HepG2 (cell line): ENCODE data around the gene FAM53C. TPM values are rescaled to one million over a fixed set of nuclear protein-coding genes. Genes with fewer than 3 reads are reported as not detected.

ENCODE experiments used
- ARID5B ChIP-seq: IDR thresholded peaks from 2 replicates; pipeline ENCODE4 v1.4.0; 2020; ENCODE audit warnings: mild to moderate bottlenecking, missing genetic modification reagents
- BATF2 ChIP-seq: sonication (generic); formaldehyde crosslinking; IDR thresholded peaks from 2 replicates; pipeline ENCODE4 v1.8.0; 2022; ENCODE audit warnings: mild to moderate bottlenecking, missing genetic modification reagents, moderate library complexity
- HNF1B ChIP-seq: sonication (generic); formaldehyde crosslinking; IDR thresholded peaks from 2 replicates; pipeline ENCODE4 v1.5.1; 2020; ENCODE audit warnings: mild to moderate bottlenecking, moderate library complexity, missing genetic modification reagents
- MEF2D ChIP-seq: sonication (generic); formaldehyde crosslinking; IDR thresholded peaks from 2 replicates; pipeline ENCODE4 v1.5.1; 2020; ENCODE audit warnings: mild to moderate bottlenecking, missing genetic modification reagents
- ONECUT2 ChIP-seq: sonication (generic); formaldehyde crosslinking; IDR thresholded peaks from 2 replicates; pipeline ENCODE4 v1.4.0; 2020; ENCODE audit warnings: missing genetic modification reagents
- PLSCR1 ChIP-seq: sonication (generic); formaldehyde crosslinking; IDR thresholded peaks from 2 replicates; pipeline ENCODE4 v1.5.0; 2020; ENCODE audit warnings: missing genetic modification reagents, mild to moderate bottlenecking, borderline replicate concordance
- ZBTB20 ChIP-seq: sonication (generic); formaldehyde crosslinking; IDR thresholded peaks from 2 replicates; pipeline ENCODE4 v1.8.1; 2023; ENCODE audit warnings: missing genetic modification reagents, low read depth, mild to moderate bottlenecking, borderline replicate concordance
- ZBTB25 ChIP-seq: IDR thresholded peaks from 2 replicates; pipeline ENCODE4 v1.6.1; 2018; ENCODE audit warnings: missing genetic modification reagents
- ZBTB3 ChIP-seq: sonication (generic); formaldehyde crosslinking; IDR thresholded peaks from 2 replicates; pipeline ENCODE4 v1.4.0; 2020; ENCODE audit warnings: low read depth, mild to moderate bottlenecking, moderate library complexity, missing genetic modification reagents, borderline replicate concordance
- ZFP36L2 ChIP-seq: sonication (generic); formaldehyde crosslinking; IDR thresholded peaks from 2 replicates; pipeline ENCODE4 v1.4.0; 2020; ENCODE audit warnings: missing genetic modification reagents
- polyA plus RNA-seq, 8 experiments: library from polyadenylated mRNA; depleted of rRNA in 3 of 8; stranded (reverse) in 7 of 8; unstranded in 1 of 8; fragments of >200 nt; fragmentation: Illumina TruSeq in 4 of 8; extraction: Trizol in 4 of 8; gene quantifications; 2 replicates each; pipeline versions ENCODE4 v1.2.1 to v1.2.3, GENCODE V29; 2011 to 2016; ENCODE audit warnings: low read depth in 4 of 8, missing spikeins in 1 of 8, mixed read lengths in 1 of 8; ENCODE audit not compliant: insufficient read depth in 1 of 8
- total RNA-seq, 5 experiments: library from RNA; depleted of rRNA; stranded (reverse); fragments of >200 nt; fragmentation: Illumina TruSeq; extraction: Trizol; gene quantifications; 2 replicates each; pipeline ENCODE4 v1.2.3, GENCODE V29; 2016; ENCODE audit warnings: low read depth in 1 of 5
- TF ChIP-seq, protein P1 (sequence below): sonication (generic); formaldehyde crosslinking; IDR thresholded peaks from 2 replicates; pipeline ENCODE4 v1.5.1; 2020; ENCODE audit warnings: missing genetic modification reagents, mild to moderate bottlenecking, borderline replicate concordance

FAM53C gene
- total and polyA plus RNA-seq, 2 of the 13 experiments (the other 11 are each of a cell fraction or from before 2014, with no cell fraction given): 26.9 to 30.1 TPM

DNA sequence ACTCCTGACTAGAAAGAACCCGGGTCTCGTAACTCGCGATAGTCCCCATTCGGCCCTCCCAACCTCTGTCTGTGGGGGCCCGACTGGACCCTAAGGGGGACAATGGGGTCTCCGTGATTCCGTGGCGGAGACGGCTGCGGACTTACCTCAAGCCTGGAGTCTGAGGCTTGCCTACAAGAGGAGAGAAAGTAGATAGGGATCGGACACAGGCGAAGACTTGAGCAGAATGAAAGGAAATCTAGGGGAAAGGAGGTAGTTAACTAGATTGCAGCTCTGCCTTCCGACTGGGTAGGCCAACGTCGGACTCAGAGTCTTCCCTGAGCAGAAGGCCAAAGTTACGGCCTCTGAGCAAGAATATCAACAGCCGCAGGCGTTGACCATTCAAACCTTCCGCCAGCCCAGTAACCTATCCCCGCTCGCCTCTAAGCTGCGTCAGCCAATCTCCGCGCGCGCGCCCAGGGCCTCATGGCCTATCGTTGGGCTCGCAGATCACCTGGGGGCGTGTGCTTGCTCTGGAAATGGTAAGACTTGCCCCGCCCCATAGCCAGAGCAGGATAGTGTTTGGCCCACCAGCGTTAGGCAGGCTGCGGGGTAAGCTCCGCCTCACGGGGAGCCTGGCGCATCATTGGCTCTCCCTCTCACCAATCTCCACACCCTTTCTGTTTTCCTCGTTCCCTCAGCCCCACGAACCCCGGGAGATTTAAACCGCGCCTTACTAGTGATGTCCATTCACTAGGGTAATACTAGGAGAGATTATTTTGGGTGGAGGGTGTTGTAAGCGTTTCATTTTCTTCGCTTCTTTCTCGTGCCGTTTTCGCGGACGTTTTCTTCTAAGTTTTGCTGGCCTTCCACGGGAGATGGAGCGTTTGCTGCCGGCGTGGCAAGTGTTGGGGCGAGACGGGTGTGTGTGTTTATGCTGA, 6.4 kb upstream of the FAM53C start, which contains the start of gene CDC25C (continued):
- TF ChIP-seq MEF2D (CRISPR knock-in tag) (0 out of 2 replicates have a peak, but pooled peaks have one; percentile 30), ZFP36L2 (no peak), ONECUT2 (CRISPR knock-in tag) (0 out of 2 replicates have a peak, but pooled peaks have one; percentile 26), PLSCR1 (CRISPR knock-in tag) (no peak), ARID5B (CRISPR knock-in tag) (no peak), ZBTB20 (CRISPR knock-in tag) (peak; percentile 66; the same call in 1 of the 2 replicates), BATF2 (0 out of 2 replicates have a peak, but pooled peaks have one; percentile 43), ZBTB3 (CRISPR knock-in tag) (0 out of 2 replicates have a peak, but pooled peaks have one; percentile 29), ZBTB25 (CRISPR knock-in tag) (no peak), HNF1B (CRISPR knock-in tag) (0 out of 2 replicates have a peak, but pooled peaks have one; percentile 31)
- TF ChIP-seq, protein P1, sequence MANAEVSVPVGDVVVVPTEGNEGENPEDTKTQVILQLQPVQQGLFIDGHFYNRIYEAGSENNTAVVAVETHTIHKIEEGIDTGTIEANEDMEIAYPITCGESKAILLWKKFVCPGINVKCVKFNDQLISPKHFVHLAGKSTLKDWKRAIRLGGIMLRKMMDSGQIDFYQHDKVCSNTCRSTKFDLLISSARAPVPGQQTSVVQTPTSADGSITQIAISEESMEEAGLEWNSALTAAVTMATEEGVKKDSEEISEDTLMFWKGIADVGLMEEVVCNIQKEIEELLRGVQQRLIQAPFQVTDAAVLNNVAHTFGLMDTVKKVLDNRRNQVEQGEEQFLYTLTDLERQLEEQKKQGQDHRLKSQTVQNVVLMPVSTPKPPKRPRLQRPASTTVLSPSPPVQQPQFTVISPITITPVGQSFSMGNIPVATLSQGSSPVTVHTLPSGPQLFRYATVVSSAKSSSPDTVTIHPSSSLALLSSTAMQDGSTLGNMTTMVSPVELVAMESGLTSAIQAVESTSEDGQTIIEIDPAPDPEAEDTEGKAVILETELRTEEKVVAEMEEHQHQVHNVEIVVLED (CRISPR knock-in tag): peak; percentile 68; the same call in 1 of the 2 replicates
